K562 (cell line): ENCODE data around the gene PPIL4. TPM values are rescaled to one million over a fixed set of nuclear protein-coding genes. Genes with fewer than 3 reads are reported as not detected.

Experiments
- CUX1 ChIP-seq: fragments of 200-800 bp; sonication (Bioruptor generic); IDR thresholded peaks from 2 replicates; pipeline ENCODE4 v1.6.1; 2016; ENCODE audit warnings: missing genetic modification characterization, missing compliant biosample characterization
- HDAC6 ChIP-seq: IDR thresholded peaks from 2 replicates; pipeline ENCODE4 v1.6.1; 2012; ENCODE audit warnings: low read depth, mild to moderate bottlenecking, control low read depth, inconsistent platforms, low read length, moderate library complexity
- HMG20B ChIP-seq: fragments of 250-450 bp; sonication (Bioruptor Pico); IDR thresholded peaks from 2 replicates; pipeline ENCODE4 v1.5.0; 2021; ENCODE audit warnings: mild to moderate bottlenecking
- KAT2B ChIP-seq: IDR thresholded peaks from one replicate; pipeline ENCODE4 v1.6.1; 2012; ENCODE audit warnings: low read depth, mild to moderate bottlenecking, control low read depth, inconsistent platforms, low read length, moderate library complexity
- LCOR ChIP-seq: sonication (generic); formaldehyde crosslinking; IDR thresholded peaks from 2 replicates; pipeline ENCODE4 v1.8.0; 2022; ENCODE audit warnings: mild to moderate bottlenecking, missing genetic modification reagents
- MEF2D ChIP-seq: conservative IDR thresholded peaks from 2 replicates; pipeline ENCODE4 v1.6.1; 2016; ENCODE audit warnings: low read depth, missing genetic modification characterization, missing compliant biosample characterization
- NUFIP1 ChIP-seq: fragments of 450-650 bp; IDR thresholded peaks from 2 replicates; pipeline ENCODE4 v1.6.1; 2018; ENCODE audit not compliant: partially characterized antibody
- SIN3B ChIP-seq: fragments of 450-650 bp; IDR thresholded peaks from 2 replicates; pipeline ENCODE4 v1.6.1; 2017; ENCODE audit warnings: low read depth, mild to moderate bottlenecking, moderate library complexity
- TBP ChIP-seq: optimal IDR thresholded peaks from 2 replicates; pipeline ENCODE3; 2011; ENCODE audit warnings: low read depth, low read length, improper control_type of control experiment
- ZBTB11 ChIP-seq, 3 experiments: fragments of 200-800 bp in 1 of 3; fragments of 250-450 bp in 1 of 3; fragments of 450-650 bp in 1 of 3; sonication (Bioruptor Pico) in 1 of 3; sonication (Bioruptor generic) in 1 of 3; formaldehyde crosslinking in 1 of 3; IDR thresholded peaks; 2 replicates each; pipeline versions ENCODE4 v1.6.1 to v1.8.0; 2016 to 2022; ENCODE audit warnings: mild to moderate bottlenecking in 2 of 3, missing genetic modification characterization in 2 of 3, missing compliant biosample characterization in 1 of 3, moderate library complexity in 1 of 3
- ZMIZ1 ChIP-seq, 2 experiments: fragments of 150-350 bp in 1 of 2; IDR thresholded peaks; 2 replicates each; pipeline ENCODE4 v1.6.1; 2012 to 2016; ENCODE audit warnings: low read depth in 2 of 2, low read length in 2 of 2, mild to moderate bottlenecking in 1 of 2, moderate library complexity in 1 of 2
- ZNF239 ChIP-seq: fragments of 250-450 bp; sonication (Bioruptor Pico); IDR thresholded peaks from 2 replicates; pipeline ENCODE4 v1.4.0; 2020; ENCODE audit warnings: mild to moderate bottlenecking
- ZNF511 ChIP-seq: sonication (generic); formaldehyde crosslinking; IDR thresholded peaks from 2 replicates; pipeline ENCODE4 v1.8.0; 2022; ENCODE audit warnings: mild to moderate bottlenecking, missing genetic modification reagents
- ZNF696 ChIP-seq: fragments of 250-450 bp; sonication (Bioruptor Pico); conservative IDR thresholded peaks from 2 replicates; pipeline ENCODE4 v1.4.0; 2020; ENCODE audit warnings: mild to moderate bottlenecking, moderate library complexity
- polyA plus RNA-seq, 8 experiments: library from polyadenylated mRNA; depleted of rRNA in 4 of 8; stranded (reverse) in 5 of 8; unstranded in 3 of 8; fragments of >200 nt; fragmentation: Nextera tagmentation in 2 of 8; fragmentation: Illumina TruSeq in 1 of 8; extraction: Ambion mirVana in 2 of 8; extraction: Trizol in 1 of 8; gene quantifications; 2 replicates each; pipeline versions ENCODE4 v1.2.1 to v1.2.3, GENCODE V29; 2011 to 2014; ENCODE audit warnings: inconsistent platforms in 1 of 8, missing spikeins in 1 of 8
- total RNA-seq, 7 experiments: library from RNA; depleted of rRNA in 6 of 7; stranded (reverse); fragments of >200 nt in 6 of 7; fragmentation: Illumina TruSeq in 2 of 7; extraction: Trizol in 2 of 7; gene quantifications; 2 replicates each; pipeline versions ENCODE4 v1.2.1 to v1.2.3, GENCODE V29; 2011 to 2021; ENCODE audit warnings: low replicate concordance in 1 of 7

PPIL4 gene
- total and polyA plus RNA-seq, 9 of the 15 experiments (the other 6 are each of a cell fraction or from before 2014, with no cell fraction given) = 14.5 to 55.2 (median 45.9) TPM

GRCh38 chr6:149545754-149546471, at the start of gene PPIL4 (continued):
- TF ChIP-seq ZNF239 (CRISPR knock-in tag) (no peak), ZNF511 (CRISPR knock-in tag) (0 out of 2 replicates have a peak, but pooled peaks have one; percentile 75), NUFIP1 (no peak), KAT2B (no peak), MEF2D (tag) (no peak), SIN3B (peak; percentile 100), LCOR (no peak; the same call in 1 of the 2 replicates), HMG20B (CRISPR knock-in tag) (no peak), CUX1 (CRISPR knock-in tag) (no peak), HDAC6 (no peak), TBP (peak; percentile 82), ZMIZ1 (IDR thresholded peaks at IDR 0.05; ENCODE audit: low read depth in 2 of 2, low read length in 2 of 2) (no peak), ZBTB11 (CRISPR knock-in tag; IDR thresholded peaks at IDR 0.05) (peak in 1 of 3 experiments; percentile 58; a peak in 1 of 6 replicates), ZNF696 (CRISPR knock-in tag) (no peak)
